Ishikawa (cell line): Measurements from ENCODE around the gene KAT6B.

Experiments used
- CEBPB ChIP-seq: IDR thresholded peaks from 2 replicates; pipeline ENCODE4 v1.6.1; 2012
- CREB1 ChIP-seq: IDR thresholded peaks from 2 replicates; pipeline ENCODE4 v1.6.1; 2012; ENCODE audit warnings: low read depth
- EGR1 ChIP-seq: IDR thresholded peaks from 2 replicates; pipeline ENCODE4 v1.6.1; 2012
- EP300 ChIP-seq: IDR thresholded peaks from 2 replicates; pipeline ENCODE4 v1.6.1; 2012; ENCODE audit warnings: borderline replicate concordance
- FOXM1 ChIP-seq: IDR thresholded peaks from 2 replicates; pipeline ENCODE4 v1.6.1; 2012; ENCODE audit warnings: low read depth, borderline replicate concordance
- NFIC ChIP-seq: IDR thresholded peaks from 2 replicates; pipeline ENCODE4 v1.6.1; 2012
- RAD21 ChIP-seq: IDR thresholded peaks from 2 replicates; pipeline ENCODE4 v1.6.1; 2012; ENCODE audit warnings: low read depth
- REST ChIP-seq: IDR thresholded peaks from 2 replicates; pipeline ENCODE4 v1.6.1; 2012; ENCODE audit warnings: low read depth, mild to moderate bottlenecking
- TAF1 ChIP-seq: IDR thresholded peaks from 2 replicates; pipeline ENCODE4 v1.6.1; 2012; ENCODE audit warnings: low read depth, mild to moderate bottlenecking
- TCF12 ChIP-seq: IDR thresholded peaks from 2 replicates; pipeline ENCODE4 v1.6.1; 2012; ENCODE audit warnings: low read depth
- TEAD4 ChIP-seq: IDR thresholded peaks from 2 replicates; pipeline ENCODE4 v1.6.1; 2012
- USF1 ChIP-seq: IDR thresholded peaks from 2 replicates; pipeline ENCODE4 v1.6.1; 2012
- YY1 ChIP-seq: IDR thresholded peaks from 2 replicates; pipeline ENCODE4 v1.6.1; 2012; ENCODE audit warnings: low read depth
- ZBTB7A ChIP-seq: IDR thresholded peaks from 2 replicates; pipeline ENCODE4 v1.6.1; 2012; ENCODE audit warnings: low read depth

The KAT6B gene

GRCh38 chr10:75001715-75002350, 175.4 kb downstream of the KAT6B start:
- TF ChIP-seq RAD21 (no peak), CEBPB (no peak), REST (no peak), FOXM1 (no peak), TAF1 (no peak), USF1 (no peak), TCF12 (no peak), EP300 (no peak)

GRCh38 chr10:75002351-75002725, 175.9 kb downstream of the KAT6B start:
- no peak for TF ChIP-seq REST
- no peak for TF ChIP-seq EP300
- TF ChIP-seq TEAD4, result no peak
- TF ChIP-seq TCF12, result no peak
- no peak for TF ChIP-seq NFIC
- no peak for TF ChIP-seq FOXM1
- no peak for TF ChIP-seq ZBTB7A
- TF ChIP-seq RAD21, result no peak

GRCh38 chr10:75002967-75003594, 176.7 kb downstream of the KAT6B start:
- TF ChIP-seq FOXM1 (no peak), CREB1 (no peak), EGR1 (no peak), RAD21 (no peak), REST (no peak), EP300 (no peak), ZBTB7A (no peak), TCF12 (no peak), USF1 (no peak), NFIC (no peak), YY1 (no peak)

GRCh38 chr10:75003891-75004290, 177.5 kb downstream of the KAT6B start:
- TF ChIP-seq REST, result no peak
- TF ChIP-seq TEAD4, result no peak
- no peak for TF ChIP-seq EP300
